ENCODE data around the gene PPIG.

PPIG gene

DNA sequence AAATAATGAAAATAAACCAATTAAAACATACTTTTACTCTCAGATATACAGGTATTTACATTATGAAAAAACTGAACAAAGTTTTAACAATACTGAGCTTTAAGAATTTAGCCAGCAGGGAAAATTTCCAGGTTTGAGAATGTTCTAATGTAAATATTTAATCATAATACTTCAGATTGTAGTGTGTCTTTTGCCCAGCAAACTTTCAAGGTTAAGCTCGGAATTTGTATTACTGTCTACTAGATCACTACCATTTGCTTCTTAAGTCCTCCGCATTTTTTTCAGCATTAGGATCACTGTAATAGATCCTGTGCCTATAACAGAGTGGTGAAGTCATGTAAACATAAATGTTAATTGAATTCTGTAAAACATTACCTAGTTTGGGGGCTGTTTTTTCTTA, 57.3 kb downstream of the PPIG start:
- no peak for DNase-seq (ENCODE audit: low read depth)
- in situ Hi-C loops (cut with HindIII; ENCODE audit: low sequenced_read_pairs), result no loop called here
- no peak for TF ChIP-seq CTCF (IDR thresholded peaks at IDR 0.05; ENCODE audit: low read depth, low read length, missing control alignments)
- H3K4me3 ChIP-seq (ENCODE audit: low read depth, low read length), result no peak overlapping the region

GRCh38 chr2:169644173-169644572, 60.0 kb downstream of the PPIG start:
- no peak for DNase-seq (ENCODE audit: low read depth)
- in situ Hi-C loops (cut with HindIII; ENCODE audit: low sequenced_read_pairs), result no loop called here
- H3K4me3 ChIP-seq (ENCODE audit: low read depth, low read length), result no peak overlapping the region
- TF ChIP-seq CTCF (IDR thresholded peaks at IDR 0.05; ENCODE audit: low read depth, low read length, missing control alignments), result no peak

GRCh38 chr2:169647496-169647895, 63.3 kb downstream of the PPIG start:
- no peak for DNase-seq (ENCODE audit: low read depth)
- TF ChIP-seq CTCF (IDR thresholded peaks at IDR 0.05; ENCODE audit: low read depth, low read length, missing control alignments), result no peak
- no peak overlapping the region for H3K4me3 ChIP-seq (ENCODE audit: low read depth, low read length)
- in situ Hi-C loops (cut with HindIII; ENCODE audit: low sequenced_read_pairs), result no loop called here

DNA sequence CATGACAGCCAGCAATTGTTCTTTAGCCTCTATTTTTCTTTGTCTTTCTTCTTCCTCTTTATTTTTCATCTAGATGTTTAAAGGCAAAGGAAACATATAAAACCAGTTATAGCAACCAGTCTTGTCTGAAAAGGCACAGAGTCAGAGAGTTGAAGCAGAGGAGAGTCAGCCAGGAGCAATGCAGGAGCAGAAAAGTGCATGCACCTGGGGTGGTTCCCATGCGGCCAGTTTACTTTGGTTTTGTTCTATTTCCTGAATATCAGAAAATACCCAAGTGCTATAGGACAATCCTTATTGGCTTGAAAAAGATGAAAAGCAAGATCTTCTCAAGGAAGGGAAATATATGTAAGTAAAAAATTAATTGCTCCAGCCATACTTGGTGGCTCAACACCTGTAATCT, 65.1 kb downstream of the PPIG start:
- in situ Hi-C loops (cut with HindIII; ENCODE audit: low sequenced_read_pairs), result no loop called here
- DNase-seq (ENCODE audit: low read depth), result no peak

DNA sequence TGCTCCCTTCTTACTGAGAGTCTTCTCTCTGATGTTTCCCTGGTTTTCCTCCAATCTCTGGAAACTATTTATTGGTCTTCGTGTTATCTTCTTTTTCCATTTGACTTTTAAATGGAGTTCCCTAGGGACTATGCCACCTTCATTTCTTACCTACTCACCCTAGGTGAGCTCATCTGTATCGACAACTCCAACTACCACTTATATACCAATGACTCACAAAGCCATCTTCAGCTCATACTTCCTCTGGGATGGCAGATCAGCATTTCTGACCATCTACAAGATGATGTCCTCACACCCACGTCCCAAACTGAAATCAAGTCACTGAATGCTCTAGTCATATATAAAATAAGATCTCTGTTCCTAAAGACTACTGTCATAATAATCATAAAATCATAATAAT, 69.5 kb downstream of the PPIG start:
- in situ Hi-C loops (cut with HindIII; ENCODE audit: low sequenced_read_pairs), result no loop called here
- DNase-seq (ENCODE audit: low read depth), result no peak
- no peak overlapping the region for H3K4me3 ChIP-seq (ENCODE audit: low read depth, low read length)
- TF ChIP-seq CTCF (IDR thresholded peaks at IDR 0.05; ENCODE audit: low read depth, low read length, missing control alignments), result no peak

More for the DNA sequence above, 65.1 kb downstream of the PPIG start:
- no peak for TF ChIP-seq CTCF (IDR thresholded peaks at IDR 0.05; ENCODE audit: low read depth, low read length, missing control alignments)
- H3K4me3 ChIP-seq (ENCODE audit: low read depth, low read length), result no peak overlapping the region

GRCh38 chr2:169656164-169656563, 72.0 kb downstream of the PPIG start:
- no peak for TF ChIP-seq CTCF (IDR thresholded peaks at IDR 0.05; ENCODE audit: low read depth, low read length, missing control alignments)
- no peak overlapping the region for H3K4me3 ChIP-seq (ENCODE audit: low read depth, low read length)
- in situ Hi-C loops (cut with HindIII; ENCODE audit: low sequenced_read_pairs), result no loop called here
- DNase-seq (ENCODE audit: low read depth), result no peak

DNA sequence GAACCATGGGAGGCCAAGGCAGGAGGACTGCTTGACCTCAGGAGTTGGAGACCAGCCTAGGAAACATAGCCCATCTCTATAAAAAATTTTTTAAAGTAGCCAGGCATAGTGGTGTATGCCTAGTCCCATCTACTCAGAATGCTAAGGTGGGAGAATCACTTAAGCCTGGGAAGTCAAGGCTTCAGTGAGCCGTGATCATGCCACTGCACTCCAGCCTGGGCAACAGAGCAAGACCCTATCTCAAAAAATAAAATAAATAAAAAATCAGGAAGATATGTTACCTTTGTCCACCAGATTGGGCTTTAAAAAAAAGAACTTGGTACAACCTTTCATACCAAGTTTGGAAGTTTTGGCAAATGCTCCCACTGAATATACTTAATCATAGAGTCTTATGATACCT, 74.7 kb downstream of the PPIG start:
- DNase-seq (ENCODE audit: low read depth), result no peak
- no peak overlapping the region for H3K4me3 ChIP-seq (ENCODE audit: low read depth, low read length)
- in situ Hi-C loops (cut with HindIII; ENCODE audit: low sequenced_read_pairs), result no loop called here
- no peak for TF ChIP-seq CTCF (IDR thresholded peaks at IDR 0.05; ENCODE audit: low read depth, low read length, missing control alignments)

All from astrocyte of the cerebellum (primary cell).